Liver (tissue), 9 donors: ENCODE results near the gene SON. TPM values are rescaled to one million over a fixed set of nuclear protein-coding genes. Genes with fewer than 3 reads are reported as not detected.

Experiments used
- DNase-seq: peaks from one replicate; pipeline ENCODE4 v3.0.0-alpha.2; 2017; ENCODE audit warnings: low spot score
- H3K27ac ChIP-seq, 2 donors: one replicate each; pipeline ENCODE4 v1.7.0; 2013; ENCODE audit warnings: inconsistent platforms in 2 of 2, low read length in 2 of 2, control low read depth in 1 of 2, low read depth in 1 of 2, mild to moderate bottlenecking in 1 of 2
- H3K27me3 ChIP-seq, 4 donors: one replicate each; pipeline versions ENCODE4 v1.6.1 to v1.7.0; 2013; ENCODE audit warnings: low read length in 3 of 4, inconsistent platforms in 1 of 4, mild to moderate bottlenecking in 1 of 4, moderate library complexity in 1 of 4; ENCODE audit not compliant: control insufficient read depth in 4 of 4, insufficient read depth in 4 of 4
- H3K36me3 ChIP-seq, 4 donors: one replicate each; pipeline versions ENCODE4 v1.6.1 to v1.7.0; 2013; ENCODE audit warnings: low read length in 3 of 4, mild to moderate bottlenecking in 3 of 4, low read depth in 1 of 4, moderate library complexity in 1 of 4; ENCODE audit not compliant: control insufficient read depth in 4 of 4, insufficient read depth in 3 of 4
- H3K4me1 ChIP-seq, 4 donors: one replicate each; pipeline versions ENCODE4 v1.6.1 to v1.7.0; 2013; ENCODE audit warnings: low read length in 3 of 4, mild to moderate bottlenecking in 3 of 4, moderate library complexity in 1 of 4; ENCODE audit not compliant: control insufficient read depth in 4 of 4, insufficient read depth in 4 of 4
- H3K4me3 ChIP-seq, 3 donors: one replicate each; pipeline versions ENCODE4 v1.6.1 to v1.7.0; 2013; ENCODE audit warnings: low read length in 3 of 3, control low read depth in 1 of 3, low read depth in 1 of 3, mild to moderate bottlenecking in 1 of 3
- H3K9ac ChIP-seq, 2 donors: one replicate each; pipeline ENCODE4 v1.7.0; 2013; ENCODE audit warnings: low read length in 2 of 2, mild to moderate bottlenecking in 2 of 2, moderate library complexity in 2 of 2, control low read depth in 1 of 2, low read depth in 1 of 2
- H3K9me3 ChIP-seq, 4 donors: one replicate each; pipeline versions ENCODE4 v1.6.1 to v1.7.0; 2013; ENCODE audit warnings: low read length in 3 of 4; ENCODE audit not compliant: control insufficient read depth in 4 of 4
- EGR1 ChIP-seq, 2 donors: IDR thresholded peaks; 2 replicates each; pipeline ENCODE4 v1.6.1; 2016 to 2018; ENCODE audit warnings: antibody characterized with exemption in 2 of 2, low read depth in 2 of 2
- FOXA1 ChIP-seq: IDR thresholded peaks from 2 replicates; pipeline ENCODE4 v1.6.1; 2016; ENCODE audit warnings: antibody characterized with exemption
- FOXA2 ChIP-seq: IDR thresholded peaks from 2 replicates; pipeline ENCODE4 v1.6.1; 2016; ENCODE audit warnings: antibody characterized with exemption
- GABPA ChIP-seq, 2 donors: IDR thresholded peaks in 1 of 2; conservative IDR thresholded peaks in 1 of 2; 2 replicates each; pipeline ENCODE4 v1.6.1; 2016; ENCODE audit warnings: antibody characterized with exemption in 2 of 2, mild to moderate bottlenecking in 1 of 2, moderate library complexity in 1 of 2
- HNF4A ChIP-seq, 2 donors: conservative IDR thresholded peaks; 2 replicates each; pipeline ENCODE4 v1.6.1; 2016; ENCODE audit warnings: antibody characterized with exemption in 2 of 2, mild to moderate bottlenecking in 2 of 2
- HNF4G ChIP-seq: IDR thresholded peaks from 2 replicates; pipeline ENCODE4 v1.6.1; 2016; ENCODE audit warnings: antibody characterized with exemption
- JUND ChIP-seq, 2 donors: IDR thresholded peaks; 2 replicates each; pipeline ENCODE4 v1.6.1; 2016; ENCODE audit warnings: antibody characterized with exemption in 2 of 2
- NR2F2 ChIP-seq: IDR thresholded peaks from 2 replicates; pipeline ENCODE4 v1.6.1; 2016; ENCODE audit warnings: antibody characterized with exemption
- RAD21 ChIP-seq, 2 donors: IDR thresholded peaks; 2 replicates each; pipeline ENCODE4 v1.6.1; 2016; ENCODE audit warnings: antibody characterized with exemption in 2 of 2, mild to moderate bottlenecking in 2 of 2
- RXRA ChIP-seq, 2 donors: IDR thresholded peaks; 2 replicates each; pipeline ENCODE4 v1.6.1; 2017 to 2018; ENCODE audit warnings: antibody characterized with exemption in 2 of 2, mild to moderate bottlenecking in 1 of 2
- SP1 ChIP-seq: IDR thresholded peaks from 2 replicates; pipeline ENCODE4 v1.6.1; 2018; ENCODE audit warnings: antibody characterized with exemption, mild to moderate bottlenecking
- TAF1 ChIP-seq: conservative IDR thresholded peaks from 2 replicates; pipeline ENCODE4 v1.6.1; 2016; ENCODE audit warnings: antibody characterized with exemption, mild to moderate bottlenecking
- YY1 ChIP-seq: IDR thresholded peaks from 2 replicates; pipeline ENCODE4 v1.6.1; 2016; ENCODE audit warnings: antibody characterized with exemption, mild to moderate bottlenecking
- WGBS: extraction: QIAGEN DNeasy Blood & Tissue Kit; methylation state at CpG from one replicate; pipeline ENCODE4 v1.1.7; 2013; 5-methylcytosine and 5-hydroxymethylcytosine counted together
- polyA plus RNA-seq, 2 donors: library from polyadenylated mRNA; stranded (reverse) in 1 of 2; unstranded in 1 of 2; fragments of 200-250 nt in 1 of 2; fragments of >200 nt in 1 of 2; fragmentation: Nextera tagmentation in 1 of 2; extraction: Ambion mirVana in 1 of 2; gene quantifications; one replicate each; pipeline versions ENCODE4 v1.2.1 to v1.2.3, GENCODE V29; 2013 to 2015
- total RNA-seq, 2 donors: library from RNA; depleted of rRNA; stranded (reverse); fragments of >200 nt; gene quantifications; one replicate each; pipeline ENCODE4 v1.2.3, GENCODE V29; 2014
- TF ChIP-seq, protein P1 (sequence below): IDR thresholded peaks from 2 replicates; pipeline ENCODE4 v1.6.1; 2016; ENCODE audit warnings: antibody characterized with exemption
- TF ChIP-seq, protein P2 (sequence below): IDR thresholded peaks from 2 replicates; pipeline ENCODE4 v1.6.1; 2016; ENCODE audit warnings: antibody characterized with exemption
- TF ChIP-seq, protein P3 (sequence below): IDR thresholded peaks from 2 replicates; pipeline ENCODE4 v1.6.1; 2016; ENCODE audit warnings: antibody characterized with exemption
- TF ChIP-seq, protein P4 (sequence below): fragments of 150-350 bp; IDR thresholded peaks from 2 replicates; pipeline ENCODE4 v1.5.1; 2017; ENCODE audit warnings: improper control_type of control experiment, low read depth, low read length; ENCODE audit not compliant: missing input control
- TF ChIP-seq, protein P5 (sequence below): IDR thresholded peaks from 2 replicates; pipeline ENCODE4 v1.6.1; 2016; ENCODE audit warnings: antibody characterized with exemption, mild to moderate bottlenecking
- donor health status: healthy.
- donor health status: healthy.
- donor health status: healthy.
- donor health status: healthy.
- donor health status: healthy.

Gene SON, protein sequence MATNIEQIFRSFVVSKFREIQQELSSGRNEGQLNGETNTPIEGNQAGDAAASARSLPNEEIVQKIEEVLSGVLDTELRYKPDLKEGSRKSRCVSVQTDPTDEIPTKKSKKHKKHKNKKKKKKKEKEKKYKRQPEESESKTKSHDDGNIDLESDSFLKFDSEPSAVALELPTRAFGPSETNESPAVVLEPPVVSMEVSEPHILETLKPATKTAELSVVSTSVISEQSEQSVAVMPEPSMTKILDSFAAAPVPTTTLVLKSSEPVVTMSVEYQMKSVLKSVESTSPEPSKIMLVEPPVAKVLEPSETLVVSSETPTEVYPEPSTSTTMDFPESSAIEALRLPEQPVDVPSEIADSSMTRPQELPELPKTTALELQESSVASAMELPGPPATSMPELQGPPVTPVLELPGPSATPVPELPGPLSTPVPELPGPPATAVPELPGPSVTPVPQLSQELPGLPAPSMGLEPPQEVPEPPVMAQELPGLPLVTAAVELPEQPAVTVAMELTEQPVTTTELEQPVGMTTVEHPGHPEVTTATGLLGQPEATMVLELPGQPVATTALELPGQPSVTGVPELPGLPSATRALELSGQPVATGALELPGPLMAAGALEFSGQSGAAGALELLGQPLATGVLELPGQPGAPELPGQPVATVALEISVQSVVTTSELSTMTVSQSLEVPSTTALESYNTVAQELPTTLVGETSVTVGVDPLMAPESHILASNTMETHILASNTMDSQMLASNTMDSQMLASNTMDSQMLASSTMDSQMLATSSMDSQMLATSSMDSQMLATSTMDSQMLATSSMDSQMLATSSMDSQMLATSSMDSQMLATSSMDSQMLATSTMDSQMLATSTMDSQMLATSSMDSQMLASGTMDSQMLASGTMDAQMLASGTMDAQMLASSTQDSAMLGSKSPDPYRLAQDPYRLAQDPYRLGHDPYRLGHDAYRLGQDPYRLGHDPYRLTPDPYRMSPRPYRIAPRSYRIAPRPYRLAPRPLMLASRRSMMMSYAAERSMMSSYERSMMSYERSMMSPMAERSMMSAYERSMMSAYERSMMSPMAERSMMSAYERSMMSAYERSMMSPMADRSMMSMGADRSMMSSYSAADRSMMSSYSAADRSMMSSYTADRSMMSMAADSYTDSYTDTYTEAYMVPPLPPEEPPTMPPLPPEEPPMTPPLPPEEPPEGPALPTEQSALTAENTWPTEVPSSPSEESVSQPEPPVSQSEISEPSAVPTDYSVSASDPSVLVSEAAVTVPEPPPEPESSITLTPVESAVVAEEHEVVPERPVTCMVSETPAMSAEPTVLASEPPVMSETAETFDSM (N-terminal part only)
- 100 to 1,000 TPM; 128 to 186 TPM for total RNA-seq
- polyA plus RNA-seq = 100 to 1,000 TPM in 1 of 2 donors, 10 to 100 TPM in 1; 42.7 to 264 TPM

DNA sequence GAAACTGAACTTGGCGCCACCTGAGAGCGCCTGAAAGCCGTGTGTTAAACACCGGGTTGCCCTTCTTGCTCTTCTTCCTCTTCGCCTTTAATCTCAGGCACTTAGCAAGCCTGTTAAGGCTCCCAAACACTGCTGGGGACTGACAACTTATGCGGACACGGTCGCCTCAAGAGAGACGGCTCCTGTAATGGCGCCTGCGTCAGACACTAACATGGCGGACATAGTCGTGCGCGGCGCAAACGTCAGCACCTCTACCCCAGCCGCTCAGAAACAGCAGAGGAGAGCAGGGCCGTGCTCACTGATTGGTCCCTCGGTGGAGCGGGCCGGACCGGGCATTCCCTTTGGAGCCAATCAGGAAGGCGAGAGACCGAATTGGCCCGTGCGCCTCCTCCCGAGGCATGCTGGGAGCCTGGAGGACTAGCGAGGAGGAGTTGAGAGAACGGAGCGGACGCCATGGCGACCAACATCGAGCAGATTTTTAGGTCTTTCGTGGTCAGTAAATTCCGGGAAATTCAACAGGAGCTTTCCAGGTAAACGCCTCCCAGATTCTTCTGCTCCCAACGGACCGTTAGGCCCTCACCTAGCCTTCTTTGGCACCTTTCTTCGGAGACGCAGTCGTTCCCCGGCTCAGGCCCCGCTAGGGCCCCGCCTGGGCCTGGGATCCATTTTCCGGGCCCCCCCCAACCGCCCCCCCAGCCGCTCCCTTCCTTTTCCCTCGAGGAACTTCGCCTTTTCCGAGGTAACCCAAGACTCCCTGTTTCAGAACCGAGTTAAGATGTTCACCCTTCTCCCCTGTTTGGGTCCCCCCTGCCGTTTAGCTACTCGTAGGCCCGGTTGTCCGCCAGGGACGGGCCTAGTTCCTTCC, at the start of gene SON:
TSS of gene SON (plus strand) at position 399 of the 865 bp plus-strand sequence. CDS start at position 454, 55 bp downstream.
- no peaks in the 10 kb centered on the region for H3K27me3 ChIP-seq
- under 1% methylated on average over 56 of the region's 57 CpGs for WGBS
- H3K4me3 ChIP-seq = peak within 1 kb of the TSS; percentile 90 to 98 (median 94)
- H3K9me3 ChIP-seq = no peaks in the 10 kb centered on the region
- H3K9ac ChIP-seq = peak within 1 kb of the TSS; percentile 92 to 96
- TF ChIP-seq YY1 (peak; percentile 99), HNF4G (no peak), FOXA1 (no peak), SP1 (peak; percentile 84), HNF4A (conservative IDR thresholded peaks at IDR 0.05) (no peak), NR2F2 (no peak), GABPA (IDR thresholded peaks at IDR 0.05 in 1 of 2, conservative IDR thresholded peaks at IDR 0.05 in 1 of 2) (peak in 1 of 2 donors; percentile 38), TAF1 (peak; percentile 75), FOXA2 (no peak), RXRA (IDR thresholded peaks at IDR 0.05) (peak in 1 of 2 donors; percentile 20), EGR1 (IDR thresholded peaks at IDR 0.05; ENCODE audit: low read depth in 2 of 2) (no peak), JUND (IDR thresholded peaks at IDR 0.05) (peak in 1 of 2 donors; percentile 49), RAD21 (IDR thresholded peaks at IDR 0.05) (no peak)
- TF ChIP-seq, protein P1, sequence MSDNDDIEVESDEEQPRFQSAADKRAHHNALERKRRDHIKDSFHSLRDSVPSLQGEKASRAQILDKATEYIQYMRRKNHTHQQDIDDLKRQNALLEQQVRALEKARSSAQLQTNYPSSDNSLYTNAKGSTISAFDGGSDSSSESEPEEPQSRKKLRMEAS = peak; percentile 47
- TF ChIP-seq, protein P2, sequence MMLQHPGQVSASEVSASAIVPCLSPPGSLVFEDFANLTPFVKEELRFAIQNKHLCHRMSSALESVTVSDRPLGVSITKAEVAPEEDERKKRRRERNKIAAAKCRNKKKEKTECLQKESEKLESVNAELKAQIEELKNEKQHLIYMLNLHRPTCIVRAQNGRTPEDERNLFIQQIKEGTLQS = peak; percentile 26
- TF ChIP-seq, protein P3, sequence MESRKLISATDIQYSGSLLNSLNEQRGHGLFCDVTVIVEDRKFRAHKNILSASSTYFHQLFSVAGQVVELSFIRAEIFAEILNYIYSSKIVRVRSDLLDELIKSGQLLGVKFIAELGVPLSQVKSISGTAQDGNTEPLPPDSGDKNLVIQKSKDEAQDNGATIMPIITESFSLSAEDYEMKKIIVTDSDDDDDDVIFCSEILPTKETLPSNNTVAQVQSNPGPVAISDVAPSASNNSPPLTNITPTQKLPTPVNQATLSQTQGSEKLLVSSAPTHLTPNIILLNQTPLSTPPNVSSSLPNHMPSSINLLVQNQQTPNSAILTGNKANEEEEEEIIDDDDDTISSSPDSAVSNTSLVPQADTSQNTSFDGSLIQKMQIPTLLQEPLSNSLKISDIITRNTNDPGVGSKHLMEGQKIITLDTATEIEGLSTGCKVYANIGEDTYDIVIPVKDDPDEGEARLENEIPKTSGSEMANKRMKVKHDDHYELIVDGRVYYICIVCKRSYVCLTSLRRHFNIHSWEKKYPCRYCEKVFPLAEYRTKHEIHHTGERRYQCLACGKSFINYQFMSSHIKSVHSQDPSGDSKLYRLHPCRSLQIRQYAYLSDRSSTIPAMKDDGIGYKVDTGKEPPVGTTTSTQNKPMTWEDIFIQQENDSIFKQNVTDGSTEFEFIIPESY = peak; percentile 26
- TF ChIP-seq, protein P4, sequence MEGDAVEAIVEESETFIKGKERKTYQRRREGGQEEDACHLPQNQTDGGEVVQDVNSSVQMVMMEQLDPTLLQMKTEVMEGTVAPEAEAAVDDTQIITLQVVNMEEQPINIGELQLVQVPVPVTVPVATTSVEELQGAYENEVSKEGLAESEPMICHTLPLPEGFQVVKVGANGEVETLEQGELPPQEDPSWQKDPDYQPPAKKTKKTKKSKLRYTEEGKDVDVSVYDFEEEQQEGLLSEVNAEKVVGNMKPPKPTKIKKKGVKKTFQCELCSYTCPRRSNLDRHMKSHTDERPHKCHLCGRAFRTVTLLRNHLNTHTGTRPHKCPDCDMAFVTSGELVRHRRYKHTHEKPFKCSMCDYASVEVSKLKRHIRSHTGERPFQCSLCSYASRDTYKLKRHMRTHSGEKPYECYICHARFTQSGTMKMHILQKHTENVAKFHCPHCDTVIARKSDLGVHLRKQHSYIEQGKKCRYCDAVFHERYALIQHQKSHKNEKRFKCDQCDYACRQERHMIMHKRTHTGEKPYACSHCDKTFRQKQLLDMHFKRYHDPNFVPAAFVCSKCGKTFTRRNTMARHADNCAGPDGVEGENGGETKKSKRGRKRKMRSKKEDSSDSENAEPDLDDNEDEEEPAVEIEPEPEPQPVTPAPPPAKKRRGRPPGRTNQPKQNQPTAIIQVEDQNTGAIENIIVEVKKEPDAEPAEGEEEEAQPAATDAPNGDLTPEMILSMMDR = no peak
- TF ChIP-seq, protein P5, sequence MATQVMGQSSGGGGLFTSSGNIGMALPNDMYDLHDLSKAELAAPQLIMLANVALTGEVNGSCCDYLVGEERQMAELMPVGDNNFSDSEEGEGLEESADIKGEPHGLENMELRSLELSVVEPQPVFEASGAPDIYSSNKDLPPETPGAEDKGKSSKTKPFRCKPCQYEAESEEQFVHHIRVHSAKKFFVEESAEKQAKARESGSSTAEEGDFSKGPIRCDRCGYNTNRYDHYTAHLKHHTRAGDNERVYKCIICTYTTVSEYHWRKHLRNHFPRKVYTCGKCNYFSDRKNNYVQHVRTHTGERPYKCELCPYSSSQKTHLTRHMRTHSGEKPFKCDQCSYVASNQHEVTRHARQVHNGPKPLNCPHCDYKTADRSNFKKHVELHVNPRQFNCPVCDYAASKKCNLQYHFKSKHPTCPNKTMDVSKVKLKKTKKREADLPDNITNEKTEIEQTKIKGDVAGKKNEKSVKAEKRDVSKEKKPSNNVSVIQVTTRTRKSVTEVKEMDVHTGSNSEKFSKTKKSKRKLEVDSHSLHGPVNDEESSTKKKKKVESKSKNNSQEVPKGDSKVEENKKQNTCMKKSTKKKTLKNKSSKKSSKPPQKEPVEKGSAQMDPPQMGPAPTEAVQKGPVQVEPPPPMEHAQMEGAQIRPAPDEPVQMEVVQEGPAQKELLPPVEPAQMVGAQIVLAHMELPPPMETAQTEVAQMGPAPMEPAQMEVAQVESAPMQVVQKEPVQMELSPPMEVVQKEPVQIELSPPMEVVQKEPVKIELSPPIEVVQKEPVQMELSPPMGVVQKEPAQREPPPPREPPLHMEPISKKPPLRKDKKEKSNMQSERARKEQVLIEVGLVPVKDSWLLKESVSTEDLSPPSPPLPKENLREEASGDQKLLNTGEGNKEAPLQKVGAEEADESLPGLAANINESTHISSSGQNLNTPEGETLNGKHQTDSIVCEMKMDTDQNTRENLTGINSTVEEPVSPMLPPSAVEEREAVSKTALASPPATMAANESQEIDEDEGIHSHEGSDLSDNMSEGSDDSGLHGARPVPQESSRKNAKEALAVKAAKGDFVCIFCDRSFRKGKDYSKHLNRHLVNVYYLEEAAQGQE = peak; percentile 93
- peaks cover 0 to 12% (median 6%) of the 10 kb centered on the region in 4 donors for H3K36me3 ChIP-seq
- peak within 1 kb of the TSS; percentile 99 for H3K27ac ChIP-seq
- peak; percentile 96 for DNase-seq
- peaks cover 3 to 37% (median 13%) of the 10 kb centered on the region in 4 donors for H3K4me1 ChIP-seq
